HG03442 (cell line): ENCODE results near the gene SLC37A1.

Experiments used
- ATAC-seq: cut with Tn5 transposase; IDR thresholded peaks from one replicate; pipeline ENCODE4 v1.9.1; 2021; ENCODE audit warnings: mild to moderate bottlenecking, moderate library complexity; ENCODE audit not compliant: unreplicated experiment

The SLC37A1 gene

GRCh38 chr21:42525676-42526378, 12.2 kb downstream of the SLC37A1 start:
- ATAC-seq = no peak

- no peak for ATAC-seq
These were observed 12.7 kb downstream of the SLC37A1 start for GRCh38 chr21:42526379-42526727.

GRCh38 chr21:42527127-42527488, 13.5 kb downstream of the SLC37A1 start:
- ATAC-seq = no peak

- no peak for ATAC-seq
These were observed 14.0 kb downstream of the SLC37A1 start for GRCh38 chr21:42527489-42528158.

- ATAC-seq = no peak
These were observed 16.5 kb downstream of the SLC37A1 start for GRCh38 chr21:42530167-42530518.

- ATAC-seq = no peak
These were observed 18.1 kb downstream of the SLC37A1 start for GRCh38 chr21:42531771-42532170.

- no peak for ATAC-seq
These were observed 19.0 kb downstream of the SLC37A1 start for GRCh38 chr21:42532466-42533181.

GRCh38 chr21:42533306-42533962, 19.8 kb downstream of the SLC37A1 start:
- no peak for ATAC-seq

- ATAC-seq = no peak
These were observed 20.3 kb downstream of the SLC37A1 start for GRCh38 chr21:42533963-42534355.

GRCh38 chr21:42534421-42535378, 21.0 kb downstream of the SLC37A1 start:
- no peak for ATAC-seq

GRCh38 chr21:42535602-42536171, 22.0 kb downstream of the SLC37A1 start:
- ATAC-seq = no peak

- ATAC-seq = no peak
These were observed 22.9 kb downstream of the SLC37A1 start for GRCh38 chr21:42536601-42537000.

- ATAC-seq = no peak
These were observed 23.6 kb downstream of the SLC37A1 start for GRCh38 chr21:42537106-42537742.

- no peak for ATAC-seq
These were observed 25.0 kb downstream of the SLC37A1 start for GRCh38 chr21:42538479-42539275.

- no peak for ATAC-seq
These were observed 25.7 kb downstream of the SLC37A1 start for GRCh38 chr21:42539342-42539741.

- no peak for ATAC-seq
These were observed 26.3 kb downstream of the SLC37A1 start for GRCh38 chr21:42539931-42540343.

- ATAC-seq = no peak
These were observed 26.7 kb downstream of the SLC37A1 start for GRCh38 chr21:42540396-42540795.

- no peak for ATAC-seq
These were observed 27.5 kb downstream of the SLC37A1 start for GRCh38 chr21:42541174-42541573.

GRCh38 chr21:42541618-42542017, 28.0 kb downstream of the SLC37A1 start:
- ATAC-seq = no peak
